GM19397 (cell line): Measurements from ENCODE around the gene PROZ.

Experiments
- ATAC-seq: cut with Tn5 transposase; IDR thresholded peaks from one replicate; pipeline ENCODE4 v1.9.1; 2021; ENCODE audit warnings: mild to moderate bottlenecking, moderate library complexity; ENCODE audit not compliant: unreplicated experiment

Gene PROZ

DNA sequence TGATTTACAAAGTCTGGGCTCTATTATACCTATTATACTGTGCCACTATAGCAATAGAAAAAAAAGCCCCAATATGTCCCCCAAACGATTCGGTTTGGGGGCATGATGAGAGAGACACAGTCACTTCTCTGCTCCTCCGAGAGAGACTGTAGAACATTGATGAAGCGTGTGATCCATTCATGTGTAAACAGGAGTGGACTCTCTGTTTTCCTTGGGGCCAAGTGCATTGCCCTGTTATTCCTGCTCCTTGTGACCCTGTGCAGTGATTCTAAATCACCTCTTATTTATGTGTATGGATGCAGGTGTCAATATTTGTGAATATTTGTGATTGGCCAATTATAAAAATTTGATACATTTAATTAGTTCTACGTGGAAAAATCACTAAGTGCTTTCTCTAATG lies 18.9 kb upstream of the PROZ start:
- ATAC-seq = no peak

DNA sequence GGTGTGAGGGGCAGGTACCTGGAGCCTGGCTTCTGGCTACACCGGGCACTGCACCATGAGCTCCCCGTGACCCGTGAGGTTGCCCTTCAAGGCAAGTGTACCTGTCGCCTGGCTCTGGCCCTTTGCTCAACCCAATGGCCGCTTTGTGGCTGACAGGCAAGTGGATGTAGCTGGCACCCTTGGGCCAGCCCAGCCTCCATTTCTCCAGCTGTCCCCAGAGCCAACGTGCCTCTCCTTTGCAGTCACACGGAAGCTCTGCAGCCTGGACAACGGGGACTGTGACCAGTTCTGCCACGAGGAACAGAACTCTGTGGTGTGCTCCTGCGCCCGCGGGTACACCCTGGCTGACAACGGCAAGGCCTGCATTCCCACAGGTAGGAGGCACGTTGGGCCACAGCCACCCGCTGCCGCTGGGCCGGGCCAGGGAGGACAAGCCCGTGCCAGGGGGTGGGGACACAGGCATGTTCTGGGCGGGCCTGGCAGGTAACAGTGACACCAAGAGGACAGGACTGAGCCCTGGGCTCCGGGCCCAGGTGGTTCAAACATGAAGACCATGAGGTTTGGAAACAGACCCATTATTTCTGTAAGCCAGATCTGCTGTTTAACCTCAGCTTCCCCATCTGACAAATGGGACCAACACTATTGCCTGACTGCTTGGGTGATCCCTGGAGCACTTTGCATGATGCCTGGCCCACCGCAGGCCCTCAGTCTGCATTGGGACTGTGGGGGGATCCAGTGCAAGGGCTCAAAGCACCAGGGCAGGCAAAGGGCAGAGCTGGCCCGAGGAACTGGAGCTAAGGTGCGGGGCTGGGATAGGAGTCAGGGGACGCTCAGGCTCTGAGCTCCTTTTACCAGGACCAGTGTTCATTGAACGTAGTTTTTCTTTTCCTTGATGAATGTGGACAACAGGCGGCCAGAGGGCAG lies 17.5 kb upstream of the PROZ start:
- ATAC-seq = no peak

DNA sequence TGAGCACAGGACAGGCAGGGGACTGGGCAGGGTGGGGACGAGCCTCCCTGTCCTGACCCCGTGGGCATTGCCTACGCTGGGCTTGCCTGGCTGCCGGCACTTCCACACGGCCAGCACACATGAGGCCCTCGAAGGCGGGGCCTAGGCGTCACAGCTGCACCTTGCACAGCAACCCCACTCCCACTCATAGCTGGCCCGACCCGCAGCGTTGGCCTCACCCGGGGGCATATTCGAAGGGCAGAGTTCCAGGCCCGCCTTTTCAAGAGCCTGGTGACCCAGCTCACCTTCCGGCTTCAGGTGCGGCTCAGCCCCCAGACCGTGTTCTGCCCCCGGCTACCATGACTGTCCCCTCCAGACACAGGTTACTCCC lies 16.9 kb upstream of the PROZ start:
- no peak for ATAC-seq

DNA sequence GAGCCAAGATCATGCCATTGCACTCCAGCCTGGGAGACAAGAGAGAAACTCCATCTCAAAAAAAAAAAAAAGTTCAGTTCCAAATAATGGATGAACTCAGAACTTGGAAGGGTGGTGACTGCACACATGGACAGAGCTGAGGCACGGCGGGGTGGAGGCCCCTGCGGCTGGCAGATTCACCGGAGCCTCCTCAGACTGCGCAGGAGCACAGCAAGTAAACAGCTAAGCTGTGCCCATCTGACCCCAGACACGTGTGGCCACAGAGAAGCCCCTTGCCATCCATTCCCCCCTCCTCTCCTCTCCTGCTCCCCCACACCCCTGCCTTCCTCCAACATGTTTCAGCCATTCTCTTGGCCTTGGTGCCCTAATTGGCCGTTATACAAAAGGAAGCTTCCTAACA lies 15.6 kb upstream of the PROZ start:
- no peak for ATAC-seq

DNA sequence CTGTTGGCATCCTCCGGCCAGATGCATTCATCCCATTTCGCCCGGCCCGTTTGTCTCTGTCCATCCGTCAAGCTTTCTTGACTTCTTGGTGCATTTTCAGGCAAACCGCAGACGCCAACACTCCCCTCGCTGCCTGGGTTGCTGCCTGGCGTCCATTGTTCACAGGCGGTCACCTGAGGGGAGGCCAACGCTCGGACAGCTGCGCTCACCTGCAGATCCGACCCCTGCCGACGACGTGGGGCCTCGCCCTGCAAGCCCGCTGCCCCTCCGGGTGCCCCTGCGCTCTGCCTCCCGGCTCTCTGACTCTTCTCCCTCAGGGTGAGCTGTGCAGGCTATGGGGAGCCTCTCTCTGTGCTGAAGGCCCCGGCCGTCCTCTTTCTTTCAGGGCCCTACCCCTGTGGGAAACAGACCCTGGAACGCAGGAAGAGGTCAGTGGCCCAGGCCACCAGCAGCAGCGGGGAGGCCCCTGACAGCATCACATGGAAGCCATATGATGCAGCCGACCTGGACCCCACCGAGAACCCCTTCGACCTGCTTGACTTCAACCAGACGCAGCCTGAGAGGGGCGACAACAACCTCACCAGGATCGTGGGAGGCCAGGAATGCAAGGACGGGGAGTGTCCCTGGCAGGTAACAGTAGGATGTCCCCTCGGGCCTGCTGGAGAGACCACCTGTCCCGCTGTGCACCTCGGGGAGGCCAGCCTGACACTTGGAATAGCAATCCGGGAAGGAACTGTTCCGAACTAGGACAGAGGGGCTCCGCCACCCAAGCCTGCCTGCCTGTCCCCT lies 14.8 kb upstream of the PROZ start:
- ATAC-seq = no peak

DNA sequence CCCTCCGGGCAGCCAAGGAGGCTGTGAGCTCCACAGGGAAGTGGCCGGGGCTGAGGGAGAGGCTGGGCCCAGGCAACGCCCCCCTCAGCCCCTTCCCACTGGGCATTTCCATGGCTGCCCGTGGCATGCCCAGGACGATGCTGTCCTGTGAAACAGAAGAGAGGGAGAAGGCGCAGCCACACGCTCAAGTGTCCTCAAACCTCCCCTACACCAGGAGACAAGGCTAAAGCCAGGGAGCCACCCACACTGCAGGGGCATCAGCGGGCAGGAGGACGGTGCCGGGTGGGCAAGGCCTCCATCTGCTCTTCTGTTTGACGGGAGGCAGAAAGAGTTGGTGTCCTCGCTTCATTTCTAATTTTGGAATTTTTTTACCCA lies 14.2 kb upstream of the PROZ start:
- no peak for ATAC-seq

DNA sequence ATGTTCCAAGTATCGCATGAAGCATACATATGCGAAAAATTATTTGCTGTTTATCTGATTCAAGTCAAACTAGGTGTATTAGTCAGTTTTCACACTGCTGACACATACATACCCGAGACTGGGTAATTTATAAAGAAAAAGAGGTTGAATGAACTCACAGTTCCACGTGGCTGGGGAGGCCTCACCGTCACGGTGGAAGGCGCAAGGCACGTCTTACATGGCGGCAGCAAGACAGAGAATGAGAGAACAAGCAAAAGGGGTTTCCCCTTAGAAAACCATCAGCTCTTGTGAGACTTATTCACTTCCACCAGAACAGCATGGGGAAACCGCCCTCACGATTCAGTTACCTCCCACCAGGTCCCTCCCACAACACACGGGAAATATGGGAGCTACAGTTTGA lies 13.0 kb upstream of the PROZ start:
- no peak for ATAC-seq

DNA sequence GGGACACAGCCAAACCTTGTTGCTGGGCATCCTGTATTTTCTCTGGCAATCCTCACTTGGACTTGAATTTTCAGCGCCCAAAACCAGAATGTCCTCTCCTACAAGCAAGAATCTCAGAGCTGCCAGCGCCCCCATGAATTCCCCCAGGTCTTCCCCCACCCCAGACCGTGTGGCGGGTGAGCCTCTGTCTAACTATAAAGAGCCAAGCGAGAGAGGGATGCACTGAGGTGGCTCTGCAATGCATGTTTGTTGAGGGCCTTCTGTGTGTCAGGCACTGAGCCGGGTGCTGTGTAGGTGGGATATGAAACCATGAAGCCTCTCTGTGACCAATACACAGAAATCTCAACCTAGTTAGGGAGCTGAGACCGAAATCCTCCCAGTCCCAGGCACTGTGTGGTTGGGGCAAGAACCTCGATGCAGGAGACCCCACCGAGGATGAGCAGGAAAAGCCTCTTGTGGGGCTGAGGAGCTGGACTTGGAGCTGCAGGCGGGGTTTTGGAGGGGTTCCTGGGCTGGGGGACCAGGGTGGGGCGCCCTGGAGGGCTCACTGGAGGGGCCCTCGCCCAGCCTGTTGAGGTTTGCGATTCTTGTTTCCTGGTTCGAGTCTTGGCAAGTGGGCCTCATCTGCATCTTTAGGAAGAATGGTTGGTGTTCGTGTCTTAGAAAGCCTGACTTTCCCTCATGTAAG lies 12.4 kb upstream of the PROZ start:
- no peak for ATAC-seq

DNA sequence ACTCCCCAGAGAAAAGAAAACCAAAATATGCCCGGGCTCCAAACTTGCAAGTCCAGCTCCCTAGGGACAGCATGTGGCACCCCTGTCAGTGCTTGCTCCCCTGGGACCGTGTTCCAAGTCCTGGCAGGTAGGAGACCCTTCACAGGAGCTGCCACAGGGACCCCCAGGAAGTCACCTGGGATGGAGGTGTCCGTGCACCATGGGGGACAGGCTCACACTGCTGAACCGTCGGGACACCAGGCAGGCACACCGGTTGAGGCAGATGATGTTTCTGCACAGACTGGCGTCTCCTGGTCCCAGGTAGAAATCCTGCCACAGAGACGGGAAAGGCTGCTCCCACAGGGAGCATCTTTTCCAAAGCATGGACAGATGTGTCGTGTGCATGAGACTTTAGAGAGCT lies 11.7 kb upstream of the PROZ start:
- no peak for ATAC-seq

DNA sequence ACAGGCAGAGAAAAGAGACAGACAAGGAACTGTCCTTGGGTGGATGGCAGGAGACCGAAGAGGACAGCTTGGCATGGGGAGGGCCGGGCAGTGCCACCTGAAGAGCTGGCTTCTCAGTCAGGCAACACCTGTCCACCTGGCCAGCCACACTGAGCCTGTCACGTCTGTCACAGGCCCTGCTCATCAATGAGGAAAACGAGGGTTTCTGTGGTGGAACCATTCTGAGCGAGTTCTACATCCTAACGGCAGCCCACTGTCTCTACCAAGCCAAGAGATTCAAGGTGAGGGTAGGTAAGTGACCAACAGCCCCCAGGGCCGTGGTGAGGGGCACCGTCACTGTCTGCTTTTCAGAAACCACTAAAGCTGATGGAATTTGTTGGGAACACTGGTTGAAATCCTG lies 11.2 kb upstream of the PROZ start:
- no peak for ATAC-seq

DNA sequence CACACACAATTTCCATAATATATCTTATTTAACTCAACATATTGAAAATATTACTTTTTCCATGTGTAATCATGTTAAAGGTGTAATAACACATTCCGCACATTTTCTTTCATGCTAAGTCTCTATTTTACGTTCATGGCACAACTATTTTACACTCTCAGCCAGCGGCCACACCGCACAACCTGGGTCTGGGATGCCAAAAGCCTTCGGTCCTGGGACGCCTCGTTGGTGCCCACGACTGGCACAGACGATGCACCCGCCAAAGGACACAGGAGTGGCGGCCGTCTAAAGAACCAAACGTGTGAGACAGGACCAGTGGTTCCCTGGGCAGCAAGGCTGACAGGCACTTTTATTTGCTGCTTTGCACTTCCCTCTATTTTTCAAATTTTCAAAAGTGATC lies 10.0 kb upstream of the PROZ start:
- no peak for ATAC-seq

DNA sequence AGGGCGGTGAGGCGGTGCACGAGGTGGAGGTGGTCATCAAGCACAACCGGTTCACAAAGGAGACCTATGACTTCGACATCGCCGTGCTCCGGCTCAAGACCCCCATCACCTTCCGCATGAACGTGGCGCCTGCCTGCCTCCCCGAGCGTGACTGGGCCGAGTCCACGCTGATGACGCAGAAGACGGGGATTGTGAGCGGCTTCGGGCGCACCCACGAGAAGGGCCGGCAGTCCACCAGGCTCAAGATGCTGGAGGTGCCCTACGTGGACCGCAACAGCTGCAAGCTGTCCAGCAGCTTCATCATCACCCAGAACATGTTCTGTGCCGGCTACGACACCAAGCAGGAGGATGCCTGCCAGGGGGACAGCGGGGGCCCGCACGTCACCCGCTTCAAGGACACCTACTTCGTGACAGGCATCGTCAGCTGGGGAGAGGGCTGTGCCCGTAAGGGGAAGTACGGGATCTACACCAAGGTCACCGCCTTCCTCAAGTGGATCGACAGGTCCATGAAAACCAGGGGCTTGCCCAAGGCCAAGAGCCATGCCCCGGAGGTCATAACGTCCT lies 9.4 kb upstream of the PROZ start:
- ATAC-seq = no peak

DNA sequence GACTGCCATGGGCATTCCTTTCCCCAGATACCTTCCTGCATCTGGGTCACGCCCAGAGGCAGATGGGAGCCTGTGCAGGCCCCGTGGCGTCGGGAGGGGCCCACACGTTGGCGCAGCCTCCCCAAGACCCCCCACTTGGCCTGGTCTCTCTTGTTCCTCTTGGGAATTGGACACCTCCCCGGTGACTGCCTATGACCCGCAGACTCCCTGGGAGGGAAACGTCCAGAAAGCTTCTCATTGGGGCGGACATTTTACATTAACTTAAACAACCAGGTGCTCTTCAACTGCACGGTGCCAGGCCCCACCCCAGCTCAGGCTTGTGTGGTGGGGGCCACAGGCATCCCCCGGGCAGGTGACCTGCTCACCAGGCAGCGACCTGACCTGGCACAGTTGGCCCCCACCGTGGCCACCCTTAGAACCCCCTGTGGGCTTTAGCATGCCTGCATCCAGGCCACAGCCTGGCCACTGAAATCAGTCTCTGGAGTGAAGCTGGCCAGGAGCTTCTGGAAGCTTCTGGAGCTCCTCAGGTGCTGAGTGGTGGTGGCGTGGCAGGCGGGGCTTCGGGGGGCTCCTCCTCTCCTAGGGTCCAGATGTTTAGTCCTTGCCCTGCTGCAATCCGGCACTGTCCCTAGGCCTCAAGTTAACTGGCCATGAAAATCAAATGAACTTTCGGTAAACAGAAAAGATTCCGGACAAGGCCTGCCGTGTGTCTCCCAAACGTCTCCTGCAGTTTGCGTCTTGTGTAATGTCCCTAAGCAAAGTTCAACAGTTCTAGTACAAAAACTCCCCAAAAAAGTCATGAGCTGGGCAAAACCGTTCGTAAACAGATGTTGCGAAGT lies 8.5 kb upstream of the PROZ start:
- no peak for ATAC-seq

DNA sequence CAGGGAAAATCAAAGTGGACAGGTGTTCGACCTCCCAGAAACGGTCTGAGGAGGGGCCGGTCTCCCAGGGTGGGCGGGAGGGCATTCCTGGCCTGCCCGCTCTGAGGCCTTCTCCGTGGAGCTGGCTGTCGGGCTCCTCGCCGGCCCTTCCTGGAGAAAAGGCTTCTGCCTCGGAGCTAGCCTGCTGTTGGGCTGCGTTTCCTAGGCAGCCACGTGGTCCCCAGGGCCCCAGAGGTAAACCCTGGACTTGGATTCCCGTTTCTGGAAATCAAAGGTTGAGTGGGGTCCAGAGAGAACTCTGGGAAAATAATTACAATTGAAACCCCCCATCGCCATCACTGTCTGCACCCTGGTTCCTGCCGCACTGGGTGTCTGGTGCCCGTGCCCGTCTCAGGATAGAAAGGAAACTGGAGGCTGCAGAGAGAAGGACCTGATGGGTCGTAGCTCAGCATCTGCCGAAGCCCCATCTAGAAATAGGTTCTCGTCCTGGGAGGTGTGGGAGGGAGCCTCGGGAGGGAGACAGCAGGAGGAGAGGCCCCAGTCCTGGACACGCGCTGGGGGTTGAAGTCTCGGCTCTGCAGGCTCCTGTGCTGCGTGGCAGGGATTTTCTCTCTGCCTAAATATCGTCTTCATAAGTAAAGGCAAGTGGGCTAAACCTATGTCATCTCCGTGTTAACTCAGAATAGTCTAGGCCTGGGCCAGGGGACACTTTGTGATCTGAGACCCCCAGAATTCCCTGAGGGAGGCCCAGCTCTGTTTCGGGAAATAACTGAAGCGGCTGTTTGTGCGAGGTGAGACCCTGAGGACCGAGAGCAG lies 7.7 kb upstream of the PROZ start:
- no peak for ATAC-seq

DNA sequence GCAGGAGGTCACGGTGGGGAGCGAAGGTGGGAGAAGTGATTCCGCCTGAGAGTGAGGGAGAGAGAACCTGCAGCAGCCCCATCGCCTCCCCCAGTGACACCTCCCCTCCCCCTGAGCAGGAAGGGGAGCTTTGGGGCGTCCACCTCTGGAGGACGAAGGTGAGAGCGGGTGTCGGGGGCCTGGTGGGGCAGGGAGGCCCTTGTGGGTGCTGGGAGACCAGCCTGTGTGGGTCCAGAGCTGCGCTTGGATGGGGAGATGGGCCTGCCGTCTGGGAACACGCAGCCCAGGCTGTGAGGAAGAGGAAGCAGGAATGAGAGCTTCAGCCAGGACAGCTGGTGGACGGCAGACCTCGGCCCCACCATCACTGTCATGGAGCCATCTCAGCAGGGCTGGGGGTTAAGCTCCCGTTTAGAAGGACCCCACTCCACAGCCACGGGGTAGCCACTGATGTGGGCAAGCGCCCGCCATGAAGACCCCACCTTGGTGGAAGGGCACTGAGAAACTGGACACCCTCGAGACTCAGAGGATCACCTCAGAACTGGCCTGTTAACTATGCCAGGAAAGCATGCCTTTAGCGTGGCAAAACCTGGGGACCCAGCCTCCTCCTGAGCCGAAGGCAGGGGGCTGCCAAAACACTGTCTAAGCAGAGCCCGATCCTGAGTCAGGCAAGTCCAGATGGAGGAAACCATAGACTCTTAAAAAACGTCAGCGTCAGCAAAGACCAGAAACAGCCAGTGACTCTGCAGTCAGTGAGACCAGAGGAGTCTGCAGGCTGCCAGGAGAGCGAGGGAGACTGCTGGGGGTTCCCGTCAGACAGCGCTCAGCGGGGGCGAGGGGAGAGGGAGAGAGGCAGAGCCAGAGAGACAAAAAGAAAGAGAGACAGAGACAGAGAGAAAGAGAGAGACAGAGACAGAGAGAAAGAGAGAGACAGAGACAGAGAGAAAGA lies 6.4 kb upstream of the PROZ start:
- ATAC-seq = no peak

DNA sequence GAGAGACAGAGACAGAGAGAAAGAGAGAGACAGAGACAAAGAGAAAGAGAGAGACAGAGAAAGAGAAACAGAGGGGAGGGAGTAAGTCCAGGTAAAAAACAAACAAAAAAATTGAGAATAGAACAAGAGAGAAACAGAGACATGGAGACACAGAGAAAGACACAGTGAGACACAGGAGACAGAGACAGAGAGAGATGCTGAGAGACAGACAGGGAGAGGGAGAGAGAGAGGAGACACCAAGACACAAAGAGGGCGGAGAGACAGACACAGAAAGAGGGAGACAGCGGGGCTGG lies 5.8 kb upstream of the PROZ start:
- no peak for ATAC-seq

DNA sequence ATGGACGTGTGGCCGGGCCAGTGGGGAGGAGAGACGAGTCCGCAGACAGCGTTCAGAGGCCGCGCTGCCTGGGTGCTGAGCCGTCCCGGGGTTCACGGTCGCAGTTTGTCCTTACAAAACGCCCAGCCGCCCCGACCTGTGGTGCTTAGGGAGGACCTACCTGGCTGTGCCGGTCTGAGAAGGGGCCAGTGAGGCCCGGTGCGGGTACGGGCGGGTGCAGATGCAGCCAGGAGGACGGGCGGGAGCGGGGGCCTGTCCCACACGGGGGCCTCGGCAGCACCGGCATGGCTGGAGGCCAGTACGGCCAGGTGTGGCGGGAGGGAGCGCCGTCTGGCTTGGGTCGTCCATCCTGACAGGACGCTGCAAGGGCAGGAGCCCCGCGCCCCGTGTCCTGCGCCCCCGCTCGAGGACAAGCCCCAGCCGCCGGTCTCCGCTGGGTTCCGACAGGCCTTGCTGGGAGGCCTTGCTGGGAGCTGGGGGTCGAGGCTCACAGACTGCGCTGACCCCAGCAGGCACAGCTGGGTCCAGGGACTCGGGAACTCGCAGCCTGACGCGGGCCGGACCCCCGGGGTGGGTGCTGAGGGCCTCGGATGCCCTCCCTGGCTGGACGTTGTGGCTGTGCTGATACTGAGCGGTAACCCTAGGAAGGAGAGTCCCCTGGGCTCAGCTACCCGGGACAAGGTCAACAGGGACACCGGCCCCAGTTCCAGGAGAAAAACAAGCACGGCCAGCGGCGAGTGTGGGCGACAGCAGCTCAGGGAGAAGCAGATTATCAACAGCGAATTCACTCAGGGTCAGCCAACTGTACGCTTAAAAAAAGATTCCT lies 5.3 kb upstream of the PROZ start:
- no peak for ATAC-seq
